22Rv1 (cell line): ENCODE measurements around the gene SV2C.

Experiments used
- ZFX ChIP-seq: fragments of 450-650 bp; IDR thresholded peaks from 2 replicates; pipeline ENCODE4 v1.6.1; 2017; ENCODE audit warnings: antibody characterized with exemption, borderline replicate concordance
- TF ChIP-seq, protein P1 (sequence below): fragments of 450-650 bp; IDR thresholded peaks from 2 replicates; pipeline ENCODE4 v1.5.1; 2017; ENCODE audit warnings: mild to moderate bottlenecking

- TF ChIP-seq, protein P1, sequence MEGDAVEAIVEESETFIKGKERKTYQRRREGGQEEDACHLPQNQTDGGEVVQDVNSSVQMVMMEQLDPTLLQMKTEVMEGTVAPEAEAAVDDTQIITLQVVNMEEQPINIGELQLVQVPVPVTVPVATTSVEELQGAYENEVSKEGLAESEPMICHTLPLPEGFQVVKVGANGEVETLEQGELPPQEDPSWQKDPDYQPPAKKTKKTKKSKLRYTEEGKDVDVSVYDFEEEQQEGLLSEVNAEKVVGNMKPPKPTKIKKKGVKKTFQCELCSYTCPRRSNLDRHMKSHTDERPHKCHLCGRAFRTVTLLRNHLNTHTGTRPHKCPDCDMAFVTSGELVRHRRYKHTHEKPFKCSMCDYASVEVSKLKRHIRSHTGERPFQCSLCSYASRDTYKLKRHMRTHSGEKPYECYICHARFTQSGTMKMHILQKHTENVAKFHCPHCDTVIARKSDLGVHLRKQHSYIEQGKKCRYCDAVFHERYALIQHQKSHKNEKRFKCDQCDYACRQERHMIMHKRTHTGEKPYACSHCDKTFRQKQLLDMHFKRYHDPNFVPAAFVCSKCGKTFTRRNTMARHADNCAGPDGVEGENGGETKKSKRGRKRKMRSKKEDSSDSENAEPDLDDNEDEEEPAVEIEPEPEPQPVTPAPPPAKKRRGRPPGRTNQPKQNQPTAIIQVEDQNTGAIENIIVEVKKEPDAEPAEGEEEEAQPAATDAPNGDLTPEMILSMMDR = no peak
- no peak for TF ChIP-seq ZFX
Observed at GRCh38 chr5:76389513-76390154, 306.5 kb downstream of the SV2C start.
